ENCODE data around the gene SLC4A11.

SLC4A11 gene

GRCh38 chr20:3239026-3239866 lies at the start of gene SLC4A11:
SLC4A11 (minus strand) TSS chr20:3239190; CDS start chr20:3239137, 53 bp downstream.
- H3K27ac ChIP-seq = peak within 1 kb of the TSS in 15 of 21 experiments; percentile 0 to 71 (median 55)
- peak within 1 kb of the TSS; percentile 57 to 90 (median 74) for H3K4me3 ChIP-seq

- no peak overlapping the region for H3K4me3 ChIP-seq
- peak overlapping the region in 2 of 21 experiments; percentile 38 to 55 for H3K27ac ChIP-seq
Measured at GRCh38 chr20:3283222-3283820, 44.3 kb upstream of the SLC4A11 start.

DNA sequence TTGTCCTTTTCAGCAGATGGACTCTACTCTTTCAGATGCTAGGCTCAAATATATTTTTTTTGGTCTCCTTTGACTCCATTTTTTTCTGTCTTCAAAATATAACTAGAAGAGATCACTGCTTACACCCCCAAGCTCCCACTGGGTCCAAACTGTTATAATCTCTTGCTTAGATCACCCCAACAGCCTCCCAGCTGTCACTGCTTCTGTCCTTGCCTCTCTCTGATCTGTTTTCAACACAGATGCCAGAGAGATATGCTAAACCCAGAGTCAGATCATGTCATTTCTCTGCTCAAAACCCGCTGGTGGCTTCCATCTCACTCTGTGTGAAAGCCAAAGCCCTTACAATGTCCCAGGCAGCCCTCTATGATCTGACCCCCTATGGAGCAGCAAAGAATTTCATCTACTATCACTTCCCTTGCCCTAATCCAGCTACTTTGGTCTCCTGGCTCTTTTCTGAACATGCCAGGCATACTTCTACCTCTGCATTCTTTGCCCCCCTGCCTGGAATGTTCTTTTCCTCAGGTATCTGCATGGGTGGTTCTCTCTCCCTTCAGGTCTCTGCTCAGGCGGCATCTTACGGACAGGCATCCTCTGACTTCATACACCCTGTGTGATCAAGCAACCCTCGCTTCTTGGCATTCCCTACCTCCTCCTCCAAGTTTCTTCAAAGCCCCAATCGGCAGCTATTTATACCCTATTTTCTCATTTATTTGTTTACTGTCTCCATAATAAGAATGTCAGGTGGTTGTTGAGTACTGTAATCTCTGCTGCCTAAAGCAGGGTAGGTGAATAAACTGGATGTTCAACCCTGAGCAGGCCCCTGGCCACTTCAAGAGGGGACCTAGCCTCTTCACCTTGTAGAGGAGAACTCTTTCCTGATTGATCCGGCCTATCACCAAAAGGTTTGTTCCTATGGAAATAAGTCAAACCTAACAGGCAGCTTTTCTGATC lies 43.6 kb upstream of the SLC4A11 start:
- H3K27ac ChIP-seq = peak overlapping the region in 2 of 21 experiments; percentile 38 to 55
- no peak overlapping the region for H3K4me3 ChIP-seq

GRCh38 chr20:3281437-3281836 lies 42.4 kb upstream of the SLC4A11 start:
- H3K27ac ChIP-seq = no peak overlapping the region
- H3K4me3 ChIP-seq = no peak overlapping the region

DNA sequence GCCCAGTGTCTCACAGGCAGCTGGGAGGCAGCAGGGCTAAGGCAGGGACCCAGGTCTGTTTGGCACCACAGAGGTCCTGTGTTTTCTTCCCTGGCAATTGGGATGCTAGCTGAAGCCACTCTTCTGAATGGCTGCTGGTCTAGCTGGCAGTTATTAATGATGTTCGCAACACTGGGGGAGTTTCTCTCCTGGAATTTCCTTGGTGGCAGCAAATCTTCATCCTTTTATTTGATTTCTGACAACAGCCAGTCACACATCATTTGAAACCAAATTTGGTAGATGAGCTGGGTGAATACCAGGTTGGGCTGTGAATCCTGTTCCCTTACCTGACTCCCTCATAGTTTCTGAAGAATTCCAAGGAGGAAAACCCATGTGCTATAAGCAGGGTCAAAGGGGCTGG lies 40.8 kb upstream of the SLC4A11 start:
- H3K4me3 ChIP-seq = no peak overlapping the region
- H3K27ac ChIP-seq = no peak overlapping the region

DNA sequence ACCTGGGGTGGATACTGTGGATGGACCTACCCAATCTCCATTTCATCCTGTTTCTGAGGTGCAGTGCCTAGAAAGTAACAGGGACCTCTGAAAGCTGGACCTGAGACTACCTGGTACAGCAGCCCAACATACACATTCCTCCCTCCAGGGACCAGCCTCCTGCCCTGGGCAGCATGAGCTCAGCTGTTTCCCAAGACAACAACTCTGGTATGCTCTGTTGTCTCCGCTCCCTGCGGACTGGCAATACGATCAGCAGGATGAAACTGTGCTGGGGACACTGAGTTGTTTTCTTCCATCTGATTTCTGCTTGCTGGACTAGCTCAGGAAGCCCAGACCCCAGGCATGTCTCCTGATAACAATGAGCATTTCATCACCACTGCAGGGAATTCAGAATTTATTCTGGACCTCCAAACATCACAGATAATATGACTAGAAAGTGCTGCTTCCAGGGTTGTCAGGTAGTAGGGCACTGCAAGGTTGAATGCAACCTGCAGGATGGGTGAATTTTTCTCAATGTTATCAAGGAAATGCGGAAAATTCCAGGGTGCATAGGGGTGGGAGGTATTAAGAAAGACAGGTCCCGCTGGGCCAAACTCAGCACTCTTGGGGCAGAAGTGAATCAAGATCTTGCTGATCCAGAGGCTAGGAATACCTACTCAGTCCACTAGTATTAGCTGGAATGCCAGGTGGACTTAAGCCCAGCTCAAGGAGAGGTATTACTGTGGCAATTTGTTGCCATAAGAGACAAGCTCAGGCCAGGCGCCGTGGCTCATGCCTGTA lies 38.9 kb upstream of the SLC4A11 start:
- peak overlapping the region in 1 of 21 experiments; percentile 34 for H3K27ac ChIP-seq
- H3K4me3 ChIP-seq = no peak overlapping the region

DNA sequence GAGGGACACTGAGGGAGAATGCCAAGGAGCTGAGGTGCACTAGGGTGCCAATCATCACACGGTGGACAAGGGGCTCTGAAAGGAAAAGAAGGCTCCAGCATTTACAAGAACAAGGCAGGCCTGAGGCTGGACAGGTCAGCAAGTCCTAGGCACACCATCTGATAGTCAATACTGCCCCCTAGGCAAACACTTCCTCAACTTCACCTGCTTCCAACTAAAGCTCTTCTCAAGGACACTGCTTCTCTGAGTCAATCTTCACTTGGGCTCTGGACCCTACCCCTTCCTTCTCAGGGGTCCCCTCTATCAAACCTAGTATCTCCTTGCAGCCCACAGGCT lies 37.7 kb upstream of the SLC4A11 start:
- no peak overlapping the region for H3K4me3 ChIP-seq
- H3K27ac ChIP-seq = no peak overlapping the region

- Histone ChIP-seq H3K4me3 (no peak overlapping the region), H3K27ac (peak overlapping the region in 1 of 21 experiments; percentile 18)
Measured at GRCh38 chr20:3275966-3276679, 37.1 kb upstream of the SLC4A11 start.

- H3K4me3 ChIP-seq = no peak overlapping the region
- peak overlapping the region in 1 of 21 experiments; percentile 18 for H3K27ac ChIP-seq
Measured at GRCh38 chr20:3275064-3275935, 36.3 kb upstream of the SLC4A11 start.

GRCh38 chr20:3273371-3273770 lies 34.4 kb upstream of the SLC4A11 start:
- Histone ChIP-seq H3K27ac (no peak overlapping the region), H3K4me3 (no peak overlapping the region)

- H3K4me3 ChIP-seq = no peak overlapping the region
- H3K27ac ChIP-seq = no peak overlapping the region
Measured at GRCh38 chr20:3270051-3270450, 31.1 kb upstream of the SLC4A11 start.

GRCh38 chr20:3262566-3262965 lies 23.6 kb upstream of the SLC4A11 start:
- H3K4me3 ChIP-seq = no peak overlapping the region
- H3K27ac ChIP-seq = no peak overlapping the region

GRCh38 chr20:3258429-3258828 lies 19.4 kb upstream of the SLC4A11 start:
- peak overlapping the region in 2 of 21 experiments; percentile 7 to 17 for H3K27ac ChIP-seq
- H3K4me3 ChIP-seq = no peak overlapping the region

DNA sequence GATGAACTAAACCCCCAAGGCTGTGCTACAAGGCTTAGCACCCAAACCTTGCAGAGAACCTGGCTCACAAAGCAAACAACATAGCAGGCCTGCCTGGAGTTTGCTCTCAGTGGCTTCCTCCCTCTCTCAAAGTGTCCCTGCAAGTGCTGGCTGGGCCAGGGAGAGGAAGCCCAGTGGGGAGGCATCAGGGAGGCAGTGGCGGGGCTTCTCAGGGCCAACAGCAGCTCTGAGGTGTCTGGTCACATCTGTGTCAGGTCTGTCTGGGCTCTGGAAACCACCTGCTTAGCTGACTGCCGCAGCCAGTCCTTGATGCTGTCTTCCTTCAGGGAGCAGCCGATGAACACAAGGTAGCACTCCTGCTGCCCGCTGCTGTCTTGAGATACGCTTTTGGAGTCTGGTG lies 16.7 kb upstream of the SLC4A11 start:
- Histone ChIP-seq H3K4me3 (no peak overlapping the region), H3K27ac (no peak overlapping the region)

DNA sequence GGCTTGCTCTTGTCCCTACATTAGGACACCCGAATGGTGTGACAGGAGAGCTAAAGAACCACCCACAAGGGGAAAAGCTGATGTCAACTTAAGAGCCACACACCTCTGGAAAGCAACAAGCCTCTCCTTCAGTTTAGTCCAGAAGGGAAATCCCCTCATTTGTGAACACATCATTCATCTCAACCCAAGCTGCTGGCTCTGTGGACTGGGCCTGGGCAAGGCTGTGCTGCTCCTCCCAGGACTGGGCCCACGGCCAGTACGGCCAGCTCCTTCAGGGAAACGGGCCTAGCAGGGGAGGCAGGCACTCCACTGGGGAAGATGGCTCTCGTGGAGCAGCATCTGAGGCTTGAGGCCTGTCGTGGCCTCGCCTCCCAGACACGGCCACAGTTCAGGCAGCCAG lies 12.8 kb upstream of the SLC4A11 start:
- Histone ChIP-seq H3K27ac (no peak overlapping the region), H3K4me3 (no peak overlapping the region)

DNA sequence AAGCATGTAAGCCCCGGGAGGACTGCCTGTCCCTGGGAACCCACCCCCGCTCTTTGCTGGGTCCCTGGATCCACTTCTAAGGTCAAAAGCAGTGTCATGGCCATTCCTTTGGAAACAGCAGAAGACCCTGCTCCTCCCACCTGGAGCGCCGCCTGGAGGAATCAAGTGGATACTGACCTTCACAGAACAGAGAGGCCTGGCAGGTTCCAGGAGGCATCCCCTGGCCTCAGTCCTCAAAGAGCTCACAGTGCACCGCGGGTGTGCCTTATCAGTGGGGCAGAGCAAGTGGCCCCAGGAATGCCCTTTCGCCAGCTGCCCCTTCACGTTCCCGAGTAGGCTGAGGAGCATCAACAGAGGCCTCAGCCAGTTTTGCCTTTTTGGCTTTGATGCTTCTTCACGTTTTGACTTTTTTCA lies 11.1 kb upstream of the SLC4A11 start:
- Histone ChIP-seq H3K4me3 (no peak overlapping the region), H3K27ac (no peak overlapping the region)

- H3K27ac ChIP-seq = no peak overlapping the region
- peak overlapping the region in 4 of 7 experiments; percentile 8 to 20 (median 16) for H3K4me3 ChIP-seq
Measured at GRCh38 chr20:3248993-3249347, 10.0 kb upstream of the SLC4A11 start.

Data from skin epidermis (tissue), 12 donors.